PC-3 (cell line): ENCODE results near the gene MGA. TPM values are rescaled to one million over a fixed set of nuclear protein-coding genes. Genes with fewer than 3 reads are reported as not detected.

ENCODE experiments used
- ATAC-seq: fragments of 200-7000 bp; cut with Tn5 transposase; 2 replicates; pipeline ENCODE4 v1.9.1; 2020; ENCODE audit warnings: mild to moderate bottlenecking, moderate library complexity
- BruUV-seq: library from RNA; stranded (reverse); fragments of 400-500 nt; replicated peaks from 2 replicates; lab custom pipeline; 2021; lab: Mats Ljungman, UMichigan
- CTCF ChIA-PET: fragments of 300-600 bp; sonication (Branson Sonifier 250); formaldehyde crosslinking; loops from one replicate; lab custom pipeline; 2022; ENCODE audit warnings: antibody characterized with exemption; lab: Charles Lee
- POLR2A ChIA-PET: fragments of 300-600 bp; sonication (Branson Sonifier 250); formaldehyde crosslinking; loops from one replicate; lab custom pipeline; 2022; ENCODE audit warnings: antibody characterized with exemption; ENCODE audit not compliant: unreplicated experiment; lab: Charles Lee
- DNase-seq: peaks from one replicate; pipeline ENCODE4 v3.0.0-alpha.2; 2015
- H2AFZ ChIP-seq: fragments of 300-600 bp; sonication (generic); 2 replicates; pipeline ENCODE4 v1.6.0; 2016; ENCODE audit warnings: antibody characterized with exemption, low read length
- H3F3A ChIP-seq: fragments of 300-600 bp; sonication (generic); one replicate; pipeline ENCODE4 v1.6.0; 2017; ENCODE audit warnings: antibody characterized with exemption, low read length, control low read depth, mild to moderate bottlenecking; ENCODE audit not compliant: unreplicated experiment
- H3K27ac ChIP-seq: fragments of 300-600 bp; sonication (generic); 2 replicates; pipeline ENCODE4 v1.5.1; 2016; ENCODE audit warnings: mild to moderate bottlenecking, low read length
- H3K27me3 ChIP-seq: fragments of 300-600 bp; sonication (generic); 2 replicates; pipeline ENCODE4 v1.6.1; 2016; ENCODE audit warnings: low read length, mixed read lengths
- H3K36me3 ChIP-seq: fragments of 300-600 bp; sonication (generic); 2 replicates; pipeline ENCODE4 v1.6.1; 2016; ENCODE audit warnings: low read depth, mixed run types, low read length, mixed read lengths
- H3K4me1 ChIP-seq: fragments of 300-600 bp; sonication (generic); 2 replicates; pipeline ENCODE4 v1.5.1; 2016; ENCODE audit warnings: low read length; ENCODE audit not compliant: insufficient read depth
- H3K4me2 ChIP-seq: fragments of 300-600 bp; sonication (generic); 2 replicates; pipeline ENCODE4 v1.6.0; 2016; ENCODE audit warnings: low read length
- H3K4me3 ChIP-seq: fragments of 300-600 bp; sonication (generic); 2 replicates; pipeline ENCODE4 v1.5.1; 2016; ENCODE audit warnings: mild to moderate bottlenecking, low read length, mixed read lengths
- H3K79me2 ChIP-seq: fragments of 300-600 bp; sonication (generic); 2 replicates; pipeline ENCODE4 v1.6.1; 2017; ENCODE audit warnings: low read length, mixed read lengths
- H3K9ac ChIP-seq: fragments of 300-600 bp; sonication (generic); 2 replicates; pipeline ENCODE4 v1.6.0; 2016; ENCODE audit warnings: mild to moderate bottlenecking, low read length
- H3K9me2 ChIP-seq: fragments of 300-600 bp; sonication (generic); replicated peaks from 2 replicates; pipeline ENCODE4 v1.6.1; 2016; ENCODE audit warnings: mixed run types, low read length, mixed read lengths
- H3K9me3 ChIP-seq: fragments of 300-600 bp; sonication (generic); 2 replicates; pipeline ENCODE4 v1.6.1; 2016; ENCODE audit warnings: low read length, mixed read lengths
- H4K20me1 ChIP-seq: fragments of 300-600 bp; sonication (generic); 2 replicates; pipeline ENCODE4 v1.6.1; 2016; ENCODE audit warnings: low read length, mixed read lengths
- EZH2 ChIP-seq: fragments of 300-600 bp; sonication (generic); IDR thresholded peaks from one replicate; pipeline ENCODE4 v1.6.1; 2017; ENCODE audit warnings: antibody characterized with exemption, mild to moderate bottlenecking, low read length; ENCODE audit not compliant: unreplicated experiment
- EZH2phosphoT487 ChIP-seq: fragments of 300-600 bp; sonication (generic); IDR thresholded peaks from 2 replicates; pipeline ENCODE4 v1.6.1; 2018; ENCODE audit warnings: mild to moderate bottlenecking, antibody characterized with exemption, low read length, borderline replicate concordance
- intact Hi-C: fragments of 100-400 bp; cut with micrococcal nuclease; formaldehyde crosslinking; loops from 2 replicates; pipeline ENCODE4 v1.9.0; 2023
- total RNA-seq: library from RNA; depleted of rRNA; stranded (reverse); fragments of >200 nt; gene quantifications from 2 replicates; pipeline ENCODE4 v1.2.3, GENCODE V29; 2014
- TF ChIP-seq, protein P1 (sequence below): fragments of 300-600 bp; sonication (generic); conservative IDR thresholded peaks from 2 replicates; pipeline ENCODE4 v1.5.1; 2017; ENCODE audit warnings: antibody characterized with exemption, low read depth, mild to moderate bottlenecking, low read length

Gene MGA
- total RNA-seq, 1 experiment from 2014 or later, result 21.2 TPM

DNA sequence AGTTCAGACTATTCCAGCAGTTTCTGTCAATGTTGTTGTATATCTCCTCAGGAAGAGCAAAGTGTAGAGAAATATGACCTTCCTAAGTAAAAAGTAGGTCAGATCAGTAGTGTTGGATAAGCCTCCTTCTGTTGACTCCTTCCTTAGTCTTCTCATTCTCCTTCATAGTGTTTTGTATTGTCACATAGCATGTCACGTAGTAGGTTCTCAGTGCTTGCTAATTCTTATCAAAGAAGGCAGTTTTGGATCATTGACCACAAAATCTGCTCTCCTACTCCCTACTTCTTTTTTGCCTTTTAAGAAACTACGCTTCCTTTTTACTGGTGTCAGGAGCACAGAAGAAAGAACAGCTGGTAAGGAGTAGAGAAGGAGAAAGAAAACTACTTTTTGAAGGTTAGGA is 1.0 kb upstream of the MGA start:
- H3K4me3 ChIP-seq, result no peak overlapping the region
- BruUV-seq, result no TSS peak
- ChIA-PET POLR2A (no interaction called here), CTCF (no interaction called here)
- H2AFZ ChIP-seq, result no peak overlapping the region
- no peaks in the 10 kb centered on the region for H3K36me3 ChIP-seq
- no peaks in the 10 kb centered on the region for H3K9me2 ChIP-seq
- H3K4me2 ChIP-seq, result no peak overlapping the region
- no peak overlapping the region for H3K27ac ChIP-seq
- H3K27me3 ChIP-seq, result no peaks in the 10 kb centered on the region
- peaks cover 35% of the 10 kb centered on the region for H3K4me1 ChIP-seq
- H3K9me3 ChIP-seq, result no peaks in the 10 kb centered on the region
- no peaks in the 10 kb centered on the region for H3F3A ChIP-seq
- TF ChIP-seq EZH2 (no peak), EZH2phosphoT487 (no peak)
- TF ChIP-seq, protein P1, sequence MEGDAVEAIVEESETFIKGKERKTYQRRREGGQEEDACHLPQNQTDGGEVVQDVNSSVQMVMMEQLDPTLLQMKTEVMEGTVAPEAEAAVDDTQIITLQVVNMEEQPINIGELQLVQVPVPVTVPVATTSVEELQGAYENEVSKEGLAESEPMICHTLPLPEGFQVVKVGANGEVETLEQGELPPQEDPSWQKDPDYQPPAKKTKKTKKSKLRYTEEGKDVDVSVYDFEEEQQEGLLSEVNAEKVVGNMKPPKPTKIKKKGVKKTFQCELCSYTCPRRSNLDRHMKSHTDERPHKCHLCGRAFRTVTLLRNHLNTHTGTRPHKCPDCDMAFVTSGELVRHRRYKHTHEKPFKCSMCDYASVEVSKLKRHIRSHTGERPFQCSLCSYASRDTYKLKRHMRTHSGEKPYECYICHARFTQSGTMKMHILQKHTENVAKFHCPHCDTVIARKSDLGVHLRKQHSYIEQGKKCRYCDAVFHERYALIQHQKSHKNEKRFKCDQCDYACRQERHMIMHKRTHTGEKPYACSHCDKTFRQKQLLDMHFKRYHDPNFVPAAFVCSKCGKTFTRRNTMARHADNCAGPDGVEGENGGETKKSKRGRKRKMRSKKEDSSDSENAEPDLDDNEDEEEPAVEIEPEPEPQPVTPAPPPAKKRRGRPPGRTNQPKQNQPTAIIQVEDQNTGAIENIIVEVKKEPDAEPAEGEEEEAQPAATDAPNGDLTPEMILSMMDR, result no peak
- peaks cover 39% of the 10 kb centered on the region for H3K79me2 ChIP-seq
- no peak overlapping the region for H3K9ac ChIP-seq
- H4K20me1 ChIP-seq, result 0 out of 2 replicates have a peak, but pooled peaks cover 4% of the 10 kb centered on the region
- intact Hi-C loops, result no loop called here
- DNase-seq (no peak), ATAC-seq (no peak)

DNA sequence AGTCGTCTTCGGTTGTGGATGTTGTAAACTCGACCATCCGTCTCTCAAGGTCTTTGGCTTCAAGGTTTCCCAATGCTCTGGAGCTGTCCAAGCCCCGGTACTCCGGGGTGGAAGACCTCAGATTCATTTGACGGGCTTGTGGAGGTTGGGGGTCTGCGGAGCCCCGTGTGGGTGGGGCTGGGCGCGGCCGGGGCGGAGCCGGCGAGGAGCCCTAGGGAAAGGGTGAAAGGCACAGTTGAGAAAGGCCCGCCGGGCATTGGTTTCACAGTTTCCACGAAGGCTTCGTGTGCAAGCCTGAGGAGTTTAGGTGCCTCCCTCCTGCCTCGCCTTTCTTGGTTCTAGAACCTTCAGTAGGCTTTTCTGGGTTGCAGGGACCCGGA is 360 bp upstream of the MGA start:
- Histone ChIP-seq H3K27ac (peak overlapping the region; percentile 76; the same call in 1 of the 2 replicates), H3K79me2 (peaks cover 46% of the 10 kb centered on the region), H3K9me3 (no peaks in the 10 kb centered on the region), H3K9ac (peak overlapping the region; percentile 75), H2AFZ (peak overlapping the region; percentile 76), H3K4me1 (peaks cover 35% of the 10 kb centered on the region), H3K36me3 (no peaks in the 10 kb centered on the region), H4K20me1 (peaks cover 10% of the 10 kb centered on the region; the same call in 1 of the 2 replicates), H3F3A (no peaks in the 10 kb centered on the region), H3K9me2 (no peaks in the 10 kb centered on the region), H3K27me3 (no peaks in the 10 kb centered on the region), H3K4me2 (peak overlapping the region; percentile 86), H3K4me3 (peak overlapping the region; percentile 68; the same call in 1 of the 2 replicates)
- TF ChIP-seq EZH2, result no peak
- no peak for TF ChIP-seq EZH2phosphoT487
- TF ChIP-seq, protein P1, result no peak
- ATAC-seq (no peak; the same call in 1 of the 2 replicates), DNase-seq (no peak)
- CTCF ChIA-PET, result interaction anchor here (1.0 to 1.1 kb wide), 2 partner anchors 56 to 74 kb away, joined by 4 to 5 read pairs; no protein-coding TSS in a partner anchor
- intact Hi-C loops, result loop anchor here (1.0 to 5.0 kb wide), 2 partner anchors 39 to 58 kb away; no protein-coding TSS in a partner anchor
- BruUV-seq, result TSS peak; percentile 74
- POLR2A ChIA-PET, result no interaction called here

DNA sequence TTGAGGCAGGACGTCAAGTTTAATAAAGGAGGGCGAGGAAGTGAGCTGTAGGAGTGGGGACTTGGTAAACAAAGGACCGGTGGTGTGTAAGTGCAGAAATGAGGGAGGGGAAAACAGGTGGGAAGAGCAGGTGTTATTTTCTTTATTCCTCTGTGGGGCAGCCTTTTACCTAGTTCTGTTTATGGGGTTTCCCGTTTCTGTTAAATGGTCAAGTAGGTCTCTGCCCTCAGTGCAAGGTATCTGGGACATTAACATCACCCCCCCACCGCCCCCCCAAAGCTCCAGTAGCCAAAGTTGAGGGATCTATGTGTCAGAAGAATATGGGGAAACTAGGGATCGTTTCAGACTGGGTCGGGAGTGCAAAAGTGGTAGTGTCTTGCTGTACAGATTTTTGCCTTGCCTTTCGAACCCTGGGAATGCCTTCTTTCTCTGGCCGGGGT is 893 bp downstream of the MGA start:
- Histone ChIP-seq H3K79me2 (peaks cover 58% of the 10 kb centered on the region), H4K20me1 (peaks cover 13% of the 10 kb centered on the region; the same call in 1 of the 2 replicates), H3K9me2 (no peaks in the 10 kb centered on the region), H2AFZ (peak overlapping the region; percentile 76), H3K9me3 (no peaks in the 10 kb centered on the region), H3K4me1 (peaks cover 28% of the 10 kb centered on the region), H3K4me3 (peak overlapping the region; percentile 68), H3K27me3 (no peaks in the 10 kb centered on the region), H3F3A (no peaks in the 10 kb centered on the region), H3K9ac (peak overlapping the region; percentile 75), H3K36me3 (no peaks in the 10 kb centered on the region), H3K4me2 (peak overlapping the region; percentile 86), H3K27ac (peak overlapping the region; percentile 76)
- DNase-seq (peak; percentile 41), ATAC-seq (peak; percentile 5)
- POLR2A ChIA-PET, result interaction anchor here (0.5 to 1.1 kb wide), 4 partner anchors 14 to 830 kb away, joined by 3 to 4 read pairs (median 3); partner anchors contain the start of genes MAPKBP1 and ZNF106
- CTCF ChIA-PET, result interaction anchor here (0.7 to 1.1 kb wide), 3 partner anchors 58 to 76 kb away, joined by 4 to 5 read pairs (median 5); no protein-coding TSS in a partner anchor
- TF ChIP-seq EZH2phosphoT487 (no peak), EZH2 (no peak)
- TF ChIP-seq, protein P1, result no peak
- intact Hi-C loops, result loop anchor here (5.0 kb wide), 1 partner anchor 59 kb away; no protein-coding TSS in a partner anchor
- BruUV-seq, result no TSS peak
